Activated CD4-positive, alpha-beta T cell treated with anti-CD3 and anti-CD28 coated beads, Interleukin-2, amount 50 U/mL, for 24 hours (primary cell): Measurements from ENCODE around the gene AADACL4.

Experiments used
- DNase-seq, 2 donors: peaks; one replicate each; pipeline ENCODE4 v3.0.0-alpha.2; 2020; ENCODE audit warnings: low read depth in 1 of 2, low spot score in 1 of 2

Gene AADACL4

GRCh38 chr1:12610941-12611340 is 32.9 kb upstream of the AADACL4 start:
- no peak for DNase-seq

- DNase-seq: no peak
Measured at GRCh38 chr1:12613180-12613579, 30.7 kb upstream of the AADACL4 start.

DNA sequence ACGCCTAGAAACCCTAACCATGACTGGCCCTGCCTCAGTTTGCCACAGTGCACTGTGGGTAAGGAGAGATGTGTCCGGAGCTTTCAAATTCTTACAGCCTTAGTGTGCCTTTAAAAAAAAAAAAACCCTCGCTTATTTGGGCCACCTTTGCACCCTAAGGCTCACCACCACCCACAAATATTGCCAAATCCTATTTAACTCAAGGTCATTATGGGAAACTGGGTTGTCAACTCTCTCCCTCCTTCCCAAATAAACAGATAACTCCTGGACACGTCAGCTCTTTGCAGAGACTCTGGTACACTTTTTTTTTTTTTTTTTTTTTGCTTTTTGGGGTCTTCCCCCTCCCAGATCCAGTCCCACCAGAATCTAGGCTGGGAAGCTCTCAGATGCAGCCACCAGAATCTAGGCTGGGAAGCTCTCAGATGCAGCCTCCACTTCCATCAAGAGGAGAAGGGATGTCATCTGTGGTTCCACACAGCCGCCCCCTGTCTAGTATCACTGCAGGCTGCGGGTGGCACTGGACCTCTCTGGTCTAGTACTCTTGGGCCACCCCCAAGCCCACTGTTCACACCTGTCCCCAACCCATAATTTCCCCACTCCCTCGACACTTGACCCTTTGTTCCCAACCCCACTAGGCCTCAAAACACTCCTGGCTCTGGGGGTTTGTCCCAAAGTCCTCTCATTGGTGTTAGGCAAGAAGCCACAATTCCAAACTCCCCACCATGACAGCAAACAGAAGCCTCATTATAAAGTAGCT is 29.3 kb upstream of the AADACL4 start:
- DNase-seq: no peak

GRCh38 chr1:12615159-12615864 is 28.6 kb upstream of the AADACL4 start:
- DNase-seq: no peak

- no peak for DNase-seq
Measured at GRCh38 chr1:12615865-12616708, 27.8 kb upstream of the AADACL4 start.

- no peak for DNase-seq
Measured at GRCh38 chr1:12616709-12617373, 27.0 kb upstream of the AADACL4 start.

GRCh38 chr1:12617511-12617900 is 26.4 kb upstream of the AADACL4 start:
- DNase-seq: peak in 1 of 2 donors; percentile 38

DNA sequence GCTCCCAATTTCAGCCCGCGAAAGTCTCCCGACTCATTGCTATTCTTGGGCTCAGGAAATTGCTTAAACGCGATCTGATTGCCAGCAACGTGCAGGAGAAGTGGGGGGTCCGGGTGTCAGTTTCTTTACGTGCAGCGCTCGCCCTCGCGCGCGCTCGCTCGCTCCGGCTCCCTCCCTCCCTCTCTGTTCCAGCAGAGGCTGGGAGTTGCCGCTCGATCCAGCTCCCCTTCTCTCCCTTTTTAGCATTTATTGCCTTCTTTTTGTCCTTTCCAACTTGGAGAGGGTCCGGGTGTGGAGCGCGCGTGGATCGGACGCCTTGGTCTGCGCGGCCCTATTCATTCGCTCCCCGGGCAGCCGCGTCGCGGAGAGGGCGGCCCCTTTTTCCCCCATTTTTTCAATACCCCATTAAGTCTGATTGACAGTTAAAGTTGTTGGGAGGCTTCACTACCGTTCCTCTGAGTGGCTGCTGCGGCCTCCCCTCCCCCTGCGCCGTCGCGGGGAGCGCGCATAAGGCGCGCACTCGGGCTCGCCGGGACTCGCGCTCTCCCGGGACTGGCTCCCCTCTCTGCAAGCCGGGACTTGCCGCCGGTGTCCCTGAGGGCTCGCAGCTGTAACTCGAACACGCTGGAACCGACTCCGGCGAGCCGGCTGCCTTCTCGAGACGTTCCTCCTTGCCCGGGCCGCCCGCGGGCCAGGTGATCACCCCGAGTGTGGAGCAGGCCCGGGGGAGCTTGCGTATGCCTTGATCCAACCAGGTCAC is 25.8 kb upstream of the AADACL4 start, which contains the start of gene DHRS3:
TSS of gene DHRS3 (minus strand) at position 310 of the 760 bp plus-strand sequence. CDS start 862 bp downstream, outside the sequence.
- peak; percentile 33 to 43 for DNase-seq

- no peak for DNase-seq
Measured at GRCh38 chr1:12618661-12618964, 25.3 kb upstream of the AADACL4 start.

DNA sequence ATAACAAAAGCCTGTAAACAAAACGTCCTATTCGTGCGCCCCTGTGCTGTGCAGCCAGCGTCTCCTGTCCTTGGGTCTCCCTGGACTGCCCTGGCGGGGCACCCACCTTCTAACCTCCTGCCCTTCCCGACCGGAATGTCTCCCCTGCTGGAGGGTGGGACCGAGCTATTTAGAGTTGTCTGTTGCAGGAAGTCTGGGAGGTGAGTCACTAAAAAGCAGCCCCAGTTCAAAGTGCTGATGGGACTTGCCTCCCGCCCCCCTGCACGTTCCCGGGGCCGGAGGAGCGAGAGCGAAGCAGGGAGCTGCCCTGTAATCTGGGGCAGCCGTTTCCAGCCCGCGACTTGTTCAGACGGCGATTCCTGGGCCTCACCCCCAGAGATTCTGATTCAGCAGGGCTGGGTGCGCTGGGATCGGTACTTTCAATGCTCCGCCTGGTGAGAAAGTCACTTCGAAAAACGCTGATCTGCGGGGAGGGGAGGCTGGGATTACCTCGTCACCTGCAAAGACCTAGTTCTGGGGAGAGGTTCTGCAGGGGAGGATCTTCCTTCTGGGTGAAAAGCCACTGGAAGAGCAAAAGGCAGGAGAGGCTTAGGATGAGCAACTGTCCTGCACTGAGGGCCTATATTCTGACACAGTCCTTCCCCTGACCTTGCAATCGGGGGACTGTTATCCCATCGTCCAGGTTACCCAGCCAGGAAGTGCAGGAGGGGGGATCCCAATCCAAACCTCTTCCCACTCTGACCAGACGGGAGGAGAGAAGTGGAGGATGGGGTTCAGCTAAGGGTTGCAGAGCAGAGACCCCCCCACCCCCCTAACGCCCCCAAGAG is 24.7 kb upstream of the AADACL4 start:
- peak; percentile 34 to 51 for DNase-seq

DNA sequence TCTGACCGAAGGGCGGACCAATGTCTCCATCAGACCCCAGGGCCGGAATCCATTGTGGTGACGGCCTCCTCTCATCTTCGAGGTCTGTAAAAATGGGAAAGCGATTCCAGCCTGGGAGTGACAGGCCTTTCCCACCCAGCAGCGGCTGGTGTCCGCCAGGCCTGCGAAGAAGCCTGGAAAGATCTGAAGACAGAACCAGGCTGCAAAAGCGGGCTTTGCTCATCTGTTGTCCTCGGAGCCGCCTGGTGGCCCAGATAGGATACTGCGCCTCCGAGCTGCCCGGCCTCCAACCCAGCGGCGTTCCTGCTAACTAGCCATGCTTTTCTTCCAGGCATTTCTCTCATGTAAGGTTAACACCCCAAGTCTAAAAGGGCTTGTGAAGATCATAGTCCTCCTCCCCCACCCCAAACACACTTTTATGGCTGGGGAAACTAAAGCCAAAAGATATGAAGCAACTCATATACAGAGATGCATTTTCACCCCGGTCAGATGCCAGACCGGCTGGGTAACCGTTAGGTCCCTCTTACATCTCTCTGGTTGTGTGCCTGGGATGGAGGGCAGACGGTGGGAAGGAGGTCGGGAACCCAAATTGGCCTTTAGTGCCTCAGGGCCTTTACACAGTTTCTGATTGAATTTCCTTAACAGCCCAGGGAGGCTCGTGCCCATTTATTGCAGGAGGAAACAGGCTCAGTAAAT is 23.9 kb upstream of the AADACL4 start:
- peak; percentile 63 to 76 for DNase-seq

GRCh38 chr1:12620488-12620865 is 23.4 kb upstream of the AADACL4 start:
- no peak for DNase-seq

GRCh38 chr1:12620931-12621330 is 23.0 kb upstream of the AADACL4 start:
- DNase-seq: no peak

GRCh38 chr1:12621346-12622335 is 22.2 kb upstream of the AADACL4 start:
- no peak for DNase-seq

GRCh38 chr1:12622506-12622905 is 21.4 kb upstream of the AADACL4 start:
- DNase-seq: no peak

DNA sequence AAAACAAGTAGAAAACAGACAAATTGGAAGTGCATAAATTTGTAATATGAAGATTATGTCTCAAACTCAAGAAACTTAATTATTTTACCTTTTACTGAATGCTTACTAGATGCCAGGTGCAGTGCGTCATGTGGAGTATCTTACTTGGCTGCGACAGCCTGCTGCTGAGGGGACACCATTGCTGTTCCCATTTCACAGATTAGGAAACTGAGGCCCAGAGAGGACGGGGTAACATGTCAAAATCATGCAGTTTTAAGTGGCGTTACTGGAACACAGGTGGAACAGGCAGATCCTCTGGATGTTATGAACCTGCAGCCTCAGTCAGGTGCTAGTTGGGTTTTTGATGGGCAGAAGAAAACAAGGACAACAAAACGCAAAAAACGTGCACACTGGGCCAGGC is 18.6 kb upstream of the AADACL4 start:
- DNase-seq: no peak

DNA sequence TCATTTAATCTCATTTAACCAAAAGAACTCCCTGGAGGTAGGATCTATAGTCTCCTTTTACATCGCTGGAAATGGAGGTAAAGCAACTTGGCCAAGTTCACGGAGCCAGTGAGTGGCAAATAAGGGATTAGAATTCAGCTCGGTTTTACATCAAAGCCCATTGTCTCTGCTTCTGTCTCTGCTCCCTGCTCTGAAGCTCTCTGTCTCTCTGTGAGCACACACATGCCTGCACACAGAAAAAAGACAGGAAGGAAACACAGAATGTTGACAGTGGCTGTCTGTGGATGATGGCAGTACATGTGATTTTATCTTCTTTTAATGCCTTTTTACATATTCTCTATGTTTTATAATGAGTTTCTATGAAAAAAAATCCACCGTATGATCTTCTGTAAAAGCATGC is 17.0 kb upstream of the AADACL4 start:
- no peak for DNase-seq

DNA sequence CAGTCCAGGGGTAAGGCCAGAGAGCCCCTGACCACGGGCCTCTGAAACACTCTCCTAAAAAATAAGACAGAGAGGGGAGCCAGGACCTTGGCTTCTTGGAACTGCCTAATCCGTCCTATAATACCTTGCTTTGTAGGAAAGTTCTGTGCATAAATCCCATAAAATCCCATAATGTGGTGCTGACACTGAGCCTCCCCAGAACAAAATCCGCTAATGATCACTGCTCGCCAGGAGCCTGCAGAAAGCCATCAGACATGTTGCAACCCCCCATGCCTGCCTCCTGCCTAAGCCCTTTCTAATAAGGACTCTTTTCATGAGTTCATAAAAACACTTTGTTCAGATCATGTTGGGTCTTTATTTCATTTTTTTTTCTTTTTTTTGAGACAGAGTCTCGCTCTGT is 16.6 kb upstream of the AADACL4 start:
- no peak for DNase-seq
